NCI-H2196 (cell line): Measurements from ENCODE around the gene COMMD7.

ENCODE experiments used
- DNase-seq: peaks from one replicate; lab custom pipeline; 2025; ENCODE audit not compliant: unreplicated experiment; lab: John Stamatoyannopoulos, UW

Gene COMMD7

GRCh38 chr20:32743237-32744112, at the start of gene COMMD7:
COMMD7 (minus strand) TSS chr20:32743467; CDS start chr20:32743391, 76 bp downstream.
- peak; percentile 67 for DNase-seq

- no peak for DNase-seq
Measured at GRCh38 chr20:32792731-32793458, 49.6 kb upstream of the COMMD7 start.

GRCh38 chr20:32792316-32792715, 49.0 kb upstream of the COMMD7 start:
- DNase-seq, result no peak

- DNase-seq, result no peak
Measured at GRCh38 chr20:32790751-32791057, 47.4 kb upstream of the COMMD7 start.

GRCh38 chr20:32789896-32790750, 46.9 kb upstream of the COMMD7 start:
- DNase-seq, result peak; percentile 79

GRCh38 chr20:32787168-32787567, 43.9 kb upstream of the COMMD7 start:
- no peak for DNase-seq

GRCh38 chr20:32786059-32786760, 42.9 kb upstream of the COMMD7 start:
- DNase-seq, result no peak

GRCh38 chr20:32784369-32785080, 41.3 kb upstream of the COMMD7 start:
- no peak for DNase-seq

GRCh38 chr20:32780749-32781655, 37.7 kb upstream of the COMMD7 start:
- no peak for DNase-seq

GRCh38 chr20:32780278-32780677, 37.0 kb upstream of the COMMD7 start:
- DNase-seq, result no peak

- no peak for DNase-seq
Measured at GRCh38 chr20:32779500-32780211, 36.4 kb upstream of the COMMD7 start.

GRCh38 chr20:32777177-32777956, 34.1 kb upstream of the COMMD7 start:
- no peak for DNase-seq

GRCh38 chr20:32775336-32775991, 32.2 kb upstream of the COMMD7 start:
- DNase-seq, result no peak

- DNase-seq, result no peak
Measured at GRCh38 chr20:32773855-32774254, 30.6 kb upstream of the COMMD7 start.

- no peak for DNase-seq
Measured at GRCh38 chr20:32773223-32773622, 30.0 kb upstream of the COMMD7 start.

- no peak for DNase-seq
Measured at GRCh38 chr20:32772046-32772445, 28.8 kb upstream of the COMMD7 start.
